Adrenal gland (tissue), 5 donors: ENCODE results near the gene ANKRD11.

ENCODE experiments used
- POLR2A ChIP-seq, 2 donors: fragments of 450-650 bp; IDR thresholded peaks; one replicate each; pipeline ENCODE4 v1.6.1; 2017; ENCODE audit warnings: antibody characterized with exemption in 2 of 2, mild to moderate bottlenecking in 2 of 2, moderate library complexity in 1 of 2
- TF ChIP-seq, protein P1 (sequence below), 6 experiments: fragments of 450-650 bp in 4 of 6; fragments of 200-600 bp in 2 of 6; sonication (generic) in 1 of 6; IDR thresholded peaks; 1 replicate in 5 of 6; 2 replicates in 1 of 6; pipeline versions ENCODE4 v1.5.1 to v1.8.0; 2016 to 2021; ENCODE audit warnings: antibody characterized with exemption in 6 of 6, mild to moderate bottlenecking in 2 of 6, moderate library complexity in 1 of 6
- donor health status: DM: no; HTN: no; CAD: no.

DNA sequence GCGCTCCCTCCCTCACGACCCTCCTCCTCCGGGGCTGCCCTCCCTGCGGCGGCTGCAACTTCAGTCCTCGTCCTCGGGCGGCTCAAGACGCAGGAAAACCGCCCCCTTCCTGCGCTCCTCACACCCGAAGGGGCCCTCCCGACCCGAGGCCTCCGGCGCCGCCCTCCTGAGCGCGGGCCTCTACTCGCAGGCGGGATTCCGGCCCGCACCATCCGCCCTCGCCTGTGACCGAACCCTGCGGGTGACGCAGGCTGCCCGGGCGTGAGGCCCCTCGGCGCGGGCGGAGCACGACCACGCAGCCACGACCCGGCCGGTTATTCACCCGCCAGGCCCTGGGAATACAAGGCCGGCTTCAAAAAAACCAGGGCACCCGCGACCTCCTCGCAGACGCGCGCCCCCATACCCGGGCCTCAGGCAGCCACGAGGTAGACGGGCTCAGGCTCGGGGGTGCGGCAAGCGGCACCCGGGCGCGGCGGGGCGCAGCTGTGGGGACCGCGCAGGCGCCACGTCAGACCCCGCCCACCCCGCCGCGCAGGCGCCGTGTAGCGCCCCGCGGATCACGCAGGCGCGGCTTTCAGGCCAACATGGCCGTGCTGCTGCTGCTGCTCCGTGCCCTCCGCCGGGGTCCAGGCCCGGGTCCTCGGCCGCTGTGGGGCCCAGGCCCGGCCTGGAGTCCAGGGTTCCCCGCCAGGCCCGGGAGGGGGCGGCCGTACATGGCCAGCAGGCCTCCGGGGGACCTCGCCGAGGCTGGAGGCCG, 17.7 kb upstream of the ANKRD11 start, which contains the start of gene SPG7:
- TF ChIP-seq, protein P1, sequence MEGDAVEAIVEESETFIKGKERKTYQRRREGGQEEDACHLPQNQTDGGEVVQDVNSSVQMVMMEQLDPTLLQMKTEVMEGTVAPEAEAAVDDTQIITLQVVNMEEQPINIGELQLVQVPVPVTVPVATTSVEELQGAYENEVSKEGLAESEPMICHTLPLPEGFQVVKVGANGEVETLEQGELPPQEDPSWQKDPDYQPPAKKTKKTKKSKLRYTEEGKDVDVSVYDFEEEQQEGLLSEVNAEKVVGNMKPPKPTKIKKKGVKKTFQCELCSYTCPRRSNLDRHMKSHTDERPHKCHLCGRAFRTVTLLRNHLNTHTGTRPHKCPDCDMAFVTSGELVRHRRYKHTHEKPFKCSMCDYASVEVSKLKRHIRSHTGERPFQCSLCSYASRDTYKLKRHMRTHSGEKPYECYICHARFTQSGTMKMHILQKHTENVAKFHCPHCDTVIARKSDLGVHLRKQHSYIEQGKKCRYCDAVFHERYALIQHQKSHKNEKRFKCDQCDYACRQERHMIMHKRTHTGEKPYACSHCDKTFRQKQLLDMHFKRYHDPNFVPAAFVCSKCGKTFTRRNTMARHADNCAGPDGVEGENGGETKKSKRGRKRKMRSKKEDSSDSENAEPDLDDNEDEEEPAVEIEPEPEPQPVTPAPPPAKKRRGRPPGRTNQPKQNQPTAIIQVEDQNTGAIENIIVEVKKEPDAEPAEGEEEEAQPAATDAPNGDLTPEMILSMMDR (IDR thresholded peaks at IDR 0.05): peak in 1 of 6 experiments; percentile 21
- TF ChIP-seq POLR2A (IDR thresholded peaks at IDR 0.05): peak; percentile 88 to 90
